ENCODE measurements around the gene PMF1. TPM values are rescaled to one million over a fixed set of nuclear protein-coding genes. Genes with fewer than 3 reads are reported as not detected.
"Not testable (repeated sequence)": the region's sequence is repeated elsewhere in the genome, so short reads cannot be mapped to it uniquely, and the experiment has no call there.

PMF1 gene
- total RNA-seq, 1 donor from 2014 or later, result 105 TPM

- Mint-ChIP-seq H3K36me3 (ENCODE audit: low read depth) (peaks cover 45% of the 10 kb centered on the region), H3K9me3 (no peaks in the 10 kb centered on the region), H3K4me1 (ENCODE audit: low read depth) (peaks cover 45% of the 10 kb centered on the region), H3K27ac (peak overlapping the region; percentile 60), H3K27me3 (ENCODE audit: insufficient read depth) (no peaks in the 10 kb centered on the region), H3K4me3 (no peak overlapping the region)
- DNase-seq (ENCODE audit: low spot score), result no peak
- intact Hi-C loops (cut with micrococcal nuclease), result loop anchor here (10.0 kb wide), 1 partner anchor 886 kb away; the partner anchor contains the start of gene RUSC1
These were observed 1.6 kb upstream of the PMF1 start for GRCh38 chr1:156211243-156211642.

- Mint-ChIP-seq H3K27me3 (ENCODE audit: insufficient read depth) (no peaks in the 10 kb centered on the region), H3K4me1 (ENCODE audit: low read depth) (peaks cover 45% of the 10 kb centered on the region), H3K36me3 (ENCODE audit: low read depth) (peaks cover 45% of the 10 kb centered on the region), H3K27ac (peak overlapping the region; percentile 97), H3K4me3 (peak overlapping the region; percentile 92), H3K9me3 (no peaks in the 10 kb centered on the region)
- DNase-seq (ENCODE audit: low spot score), result no peak
- intact Hi-C loops (cut with micrococcal nuclease), result loop anchor here (1.0 to 10.0 kb wide), 2 partner anchors 13 to 887 kb away; partner anchors contain the start of gene RUSC1
These were observed 677 bp upstream of the PMF1 start for GRCh38 chr1:156212130-156212529.

- H3K36me3 Mint-ChIP-seq (ENCODE audit: low read depth), result peaks cover 47% of the 10 kb centered on the region
- peak overlapping the region; percentile 92 for H3K4me3 Mint-ChIP-seq
- H3K4me1 Mint-ChIP-seq (ENCODE audit: low read depth), result peaks cover 54% of the 10 kb centered on the region
- intact Hi-C loops (cut with micrococcal nuclease), result loop anchor here (1.0 to 10.0 kb wide), 4 partner anchors 10 to 889 kb away; partner anchors contain the start of genes RUSC1, SLC25A44 and SMG5
- H3K9me3 Mint-ChIP-seq, result no peaks in the 10 kb centered on the region
- DNase-seq (ENCODE audit: low spot score), result no peak
- peak overlapping the region; percentile 97 for H3K27ac Mint-ChIP-seq
- H3K27me3 Mint-ChIP-seq (ENCODE audit: insufficient read depth), result no peaks in the 10 kb centered on the region
These were observed 798 bp downstream of the PMF1 start for GRCh38 chr1:156213644-156213966.

DNA sequence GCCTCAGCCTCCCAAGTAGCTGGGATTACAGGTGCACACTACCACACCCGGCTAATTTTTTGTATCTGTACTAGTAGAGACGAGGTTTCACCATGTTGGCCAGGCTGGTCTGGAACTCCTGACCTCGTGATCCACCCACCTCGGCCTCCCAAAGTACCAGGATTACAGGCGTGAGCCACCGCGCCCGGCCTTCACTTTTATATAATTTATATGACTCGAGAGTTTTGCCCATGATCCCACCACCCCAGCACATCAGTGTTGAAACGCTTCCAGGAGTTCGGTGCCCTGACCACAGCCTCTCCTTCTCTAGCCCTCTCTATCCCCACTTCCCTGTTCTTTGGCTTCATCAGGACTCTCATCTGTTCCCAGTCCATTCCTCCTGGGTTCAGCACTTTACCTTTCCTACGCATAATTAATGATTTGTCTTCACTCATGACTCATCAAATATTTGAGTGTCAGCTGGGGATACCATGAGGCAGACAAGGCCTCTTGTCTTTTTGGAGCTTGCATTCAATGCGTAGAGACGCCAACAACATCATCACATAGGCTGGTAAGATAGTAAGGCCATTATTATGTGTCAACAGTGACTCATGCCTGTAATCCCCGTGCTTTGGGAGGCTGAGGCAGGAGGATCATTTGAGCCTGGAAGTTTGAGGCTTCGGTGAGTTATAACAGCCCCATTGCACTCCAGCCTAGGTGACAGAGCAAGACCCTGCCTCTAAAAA, 1.4 kb downstream of the PMF1 start:
- intact Hi-C loops (cut with micrococcal nuclease), result loop anchor here (10.0 kb wide), 1 partner anchor 889 kb away; the partner anchor contains the start of gene RUSC1
- Mint-ChIP-seq H3K27me3 (ENCODE audit: insufficient read depth) (no peaks in the 10 kb centered on the region), H3K36me3 (ENCODE audit: low read depth) (peaks cover 41% of the 10 kb centered on the region), H3K27ac (peak overlapping the region; percentile 94), H3K4me1 (ENCODE audit: low read depth) (peaks cover 51% of the 10 kb centered on the region), H3K9me3 (no peaks in the 10 kb centered on the region), H3K4me3 (peak overlapping the region; percentile 84)
- DNase-seq (ENCODE audit: low spot score), result no peak

DNA sequence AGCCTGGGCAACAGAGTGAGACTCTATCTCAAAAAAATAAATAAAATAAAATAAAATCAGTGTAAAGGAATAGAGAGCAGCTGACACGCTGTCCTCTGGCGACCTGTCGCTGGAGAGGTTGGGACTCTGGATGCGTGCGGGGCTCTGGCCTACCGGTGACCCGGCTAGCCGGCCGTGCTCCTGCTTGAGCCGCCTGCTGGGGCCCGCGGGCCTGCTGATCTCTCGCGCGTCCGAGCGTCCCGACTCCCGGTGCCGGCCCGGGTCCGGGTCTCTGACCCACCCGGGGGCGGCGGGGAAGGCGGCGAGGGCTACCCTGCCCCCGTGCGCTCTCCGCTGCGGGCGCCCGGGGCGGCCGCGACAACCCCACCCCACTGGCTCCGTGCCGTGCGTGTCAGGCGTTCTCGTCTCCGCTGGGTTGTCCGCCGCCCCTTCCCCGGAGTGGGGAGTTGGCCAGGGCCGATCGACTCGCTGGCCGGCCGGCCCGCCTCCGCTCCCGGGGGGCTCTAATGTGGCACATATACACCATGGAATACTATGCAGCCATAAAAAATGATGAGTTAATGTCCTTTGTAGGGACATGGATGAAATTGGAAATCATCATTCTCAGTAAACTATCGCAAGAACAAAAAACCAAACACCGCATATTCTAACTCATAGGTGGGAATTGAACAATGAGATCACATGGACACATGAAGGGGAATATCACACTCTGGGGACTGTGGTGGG, 3.7 kb downstream of the PMF1 start:
- H3K27me3 Mint-ChIP-seq (ENCODE audit: insufficient read depth); DNase-seq (ENCODE audit: low spot score); H3K9me3 Mint-ChIP-seq: not testable (repeated sequence)
- peaks cover 38% of the 10 kb centered on the region for H3K36me3 Mint-ChIP-seq (ENCODE audit: low read depth)
- H3K4me3 Mint-ChIP-seq, result peak overlapping the region; percentile 32
- intact Hi-C loops (cut with micrococcal nuclease), result loop anchor here (10.0 kb wide), 1 partner anchor 892 kb away; the partner anchor contains the start of gene RUSC1
- H3K4me1 Mint-ChIP-seq (ENCODE audit: low read depth), result peaks cover 55% of the 10 kb centered on the region
- H3K27ac Mint-ChIP-seq, result peak overlapping the region; percentile 75

- H3K9me3 Mint-ChIP-seq, result no peaks in the 10 kb centered on the region
- intact Hi-C loops (cut with micrococcal nuclease), result loop anchor here (1.0 to 10.0 kb wide), 6 partner anchors 8 to 893 kb away; partner anchors contain the start of gene RUSC1
- H3K4me1 Mint-ChIP-seq (ENCODE audit: low read depth), result peaks cover 55% of the 10 kb centered on the region
- peak; percentile 53 for DNase-seq (ENCODE audit: low spot score)
- H3K4me3 Mint-ChIP-seq, result peak overlapping the region; percentile 63
- H3K27ac Mint-ChIP-seq, result peak overlapping the region; percentile 99
- H3K27me3 Mint-ChIP-seq (ENCODE audit: insufficient read depth), result no peaks in the 10 kb centered on the region
- H3K36me3 Mint-ChIP-seq (ENCODE audit: low read depth), result peaks cover 43% of the 10 kb centered on the region
These were observed 5.1 kb downstream of the PMF1 start for GRCh38 chr1:156217871-156218270.

DNA sequence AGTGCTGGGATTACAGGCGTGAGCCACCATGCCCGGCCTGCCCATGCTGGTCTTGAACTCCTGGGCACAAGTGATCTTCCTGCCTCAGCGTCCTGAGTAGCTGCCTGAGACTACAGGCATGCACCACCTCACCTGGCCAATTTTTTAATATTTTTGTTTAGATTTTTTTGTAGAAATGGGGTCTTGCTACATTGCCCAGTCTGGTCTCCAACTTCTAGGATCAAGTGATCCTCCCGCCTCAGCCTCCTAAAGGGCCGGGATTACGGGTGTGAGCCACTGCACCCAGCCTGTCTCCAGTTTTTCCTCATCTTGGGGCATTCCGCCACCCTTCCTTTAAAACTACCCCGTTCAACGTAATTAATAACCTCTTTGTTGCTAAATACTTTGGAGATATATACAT, 7.4 kb downstream of the PMF1 start:
- DNase-seq (ENCODE audit: low spot score), result no peak
- Mint-ChIP-seq H3K27ac (peak overlapping the region; percentile 92), H3K36me3 (ENCODE audit: low read depth) (peaks cover 45% of the 10 kb centered on the region), H3K27me3 (ENCODE audit: insufficient read depth) (no peaks in the 10 kb centered on the region), H3K4me1 (ENCODE audit: low read depth) (peaks cover 59% of the 10 kb centered on the region), H3K9me3 (no peaks in the 10 kb centered on the region), H3K4me3 (no peak overlapping the region)
- intact Hi-C loops (cut with micrococcal nuclease), result loop anchor here (10.0 kb wide), 1 partner anchor 245 kb away; the partner anchor contains the start of gene ARHGEF2

- H3K9me3 Mint-ChIP-seq, result no peaks in the 10 kb centered on the region
- intact Hi-C loops (cut with micrococcal nuclease), result loop anchor here (10.0 kb wide), 1 partner anchor 247 kb away; the partner anchor contains the start of gene ARHGEF2
- no peaks in the 10 kb centered on the region for H3K27me3 Mint-ChIP-seq (ENCODE audit: insufficient read depth)
- H3K4me1 Mint-ChIP-seq (ENCODE audit: low read depth), result peaks cover 72% of the 10 kb centered on the region
- H3K36me3 Mint-ChIP-seq (ENCODE audit: low read depth), result peaks cover 51% of the 10 kb centered on the region
- DNase-seq (ENCODE audit: low spot score), result no peak
- peak overlapping the region; percentile 54 for H3K4me3 Mint-ChIP-seq
- H3K27ac Mint-ChIP-seq, result peak overlapping the region; percentile 97
These were observed 9.3 kb downstream of the PMF1 start for GRCh38 chr1:156221986-156222692.

- DNase-seq (ENCODE audit: low spot score), result no peak
- peaks cover 57% of the 10 kb centered on the region for H3K4me1 Mint-ChIP-seq (ENCODE audit: low read depth)
- H3K9me3 Mint-ChIP-seq, result no peaks in the 10 kb centered on the region
- no peaks in the 10 kb centered on the region for H3K27me3 Mint-ChIP-seq (ENCODE audit: insufficient read depth)
- peak overlapping the region; percentile 6 for H3K4me3 Mint-ChIP-seq
- H3K27ac Mint-ChIP-seq, result peak overlapping the region; percentile 88
- peaks cover 56% of the 10 kb centered on the region for H3K36me3 Mint-ChIP-seq (ENCODE audit: low read depth)
- intact Hi-C loops (cut with micrococcal nuclease), result loop anchor here (1.0 to 10.0 kb wide), 8 partner anchors 7 to 251 kb away; partner anchors contain the start of genes ARHGEF2 and SMG5
These were observed 12.8 kb downstream of the PMF1 start for GRCh38 chr1:156225677-156226014.

DNA sequence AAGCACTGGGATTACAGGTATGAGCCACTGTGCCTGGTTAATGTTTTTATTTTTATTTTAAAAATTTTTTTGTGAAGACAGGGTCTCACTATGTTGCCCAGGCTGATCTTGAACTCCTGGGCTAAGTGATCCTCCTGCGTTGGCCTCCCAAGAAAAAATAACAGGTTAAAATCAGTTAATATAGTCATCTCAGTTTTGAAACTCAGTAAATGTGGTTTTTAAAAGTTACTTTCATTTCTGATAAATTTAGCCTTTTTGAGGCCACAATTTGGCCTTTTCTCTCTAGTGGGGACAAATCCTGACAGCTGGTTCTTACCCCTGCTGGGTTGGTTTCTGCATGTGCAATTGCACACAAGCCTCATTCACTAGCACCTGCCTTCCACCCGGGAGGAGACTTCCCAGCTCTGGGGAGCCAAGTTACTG, 13.3 kb downstream of the PMF1 start:
- intact Hi-C loops (cut with micrococcal nuclease), result loop anchor here (1.0 to 10.0 kb wide), 3 partner anchors 8 to 251 kb away; partner anchors contain the start of genes ARHGEF2 and SMG5

GRCh38 chr1:156226782-156227181, 14.0 kb downstream of the PMF1 start:
- Mint-ChIP-seq H3K36me3 (ENCODE audit: low read depth) (peaks cover 46% of the 10 kb centered on the region), H3K4me3 (no peak overlapping the region), H3K9me3 (no peaks in the 10 kb centered on the region), H3K27me3 (ENCODE audit: insufficient read depth) (no peaks in the 10 kb centered on the region), H3K4me1 (ENCODE audit: low read depth) (peaks cover 45% of the 10 kb centered on the region), H3K27ac (peak overlapping the region; percentile 79)
- intact Hi-C loops (cut with micrococcal nuclease), result loop anchor here (1.0 to 10.0 kb wide), 3 partner anchors 8 to 252 kb away; partner anchors contain the start of genes ARHGEF2 and SMG5
- no peak for DNase-seq (ENCODE audit: low spot score)

More for the DNA sequence above, 13.3 kb downstream of the PMF1 start:
- peak overlapping the region; percentile 53 for H3K4me3 Mint-ChIP-seq
- no peak for DNase-seq (ENCODE audit: low spot score)
- H3K9me3 Mint-ChIP-seq, result no peaks in the 10 kb centered on the region
- H3K27me3 Mint-ChIP-seq (ENCODE audit: insufficient read depth), result no peaks in the 10 kb centered on the region
- H3K36me3 Mint-ChIP-seq (ENCODE audit: low read depth), result peaks cover 53% of the 10 kb centered on the region
- H3K4me1 Mint-ChIP-seq (ENCODE audit: low read depth), result peaks cover 52% of the 10 kb centered on the region
- H3K27ac Mint-ChIP-seq, result peak overlapping the region; percentile 79

- Mint-ChIP-seq H3K27me3 (ENCODE audit: insufficient read depth) (no peaks in the 10 kb centered on the region), H3K27ac (no peak overlapping the region), H3K36me3 (ENCODE audit: low read depth) (peaks cover 34% of the 10 kb centered on the region), H3K4me1 (ENCODE audit: low read depth) (peaks cover 28% of the 10 kb centered on the region), H3K9me3 (no peaks in the 10 kb centered on the region), H3K4me3 (no peak overlapping the region)
- intact Hi-C loops (cut with micrococcal nuclease), result loop anchor here (10.0 kb wide), 1 partner anchor 254 kb away; the partner anchor contains the start of gene ARHGEF2
- DNase-seq (ENCODE audit: low spot score), result no peak
These were observed 15.7 kb downstream of the PMF1 start for GRCh38 chr1:156228501-156228900.

Measured in activated T-helper 1 cell treated with anti-CD3 and anti-CD28 coated beads, Interleukin-12 subunit alpha, Interleukin-12 subunit beta, Interleukin-2, Interleukin-4 antibody, amounts not matched to agents 30 ng/mL and 10 ng/mL and 1 ng/mL, durations not matched to agents 14 hours and 24 hours and 36 hours (primary cell).